ENCODE measurements around the gene SPATA21. TPM values are rescaled to one million over a fixed set of nuclear protein-coding genes. Genes with fewer than 3 reads are reported as not detected.

SPATA21 gene
- polyA plus RNA-seq, 1 donor from 2014 or later, result not detected

- peak overlapping the region; percentile 80 to 93 (median 84) for H3K27ac Mint-ChIP-seq
Observed at GRCh38 chr1:16387201-16388188, 49.7 kb downstream of the SPATA21 start.

GRCh38 chr1:16386454-16387113, 50.6 kb downstream of the SPATA21 start:
- H3K36me3 Mint-ChIP-seq, result peaks cover 3% of the 10 kb centered on the region
- H3K4me3 Mint-ChIP-seq, result peak overlapping the region in 3 of 4 donors; percentile 9 to 90 (median 27)
- H3K9me3 Mint-ChIP-seq, result no peaks in the 10 kb centered on the region
- peaks cover 41 to 64% (median 54%) of the 10 kb centered on the region in 3 donors for H3K4me1 Mint-ChIP-seq
- H3K27ac Mint-ChIP-seq, result peak overlapping the region; percentile 80 to 93 (median 84)
- H3K27me3 Mint-ChIP-seq, result no peaks in the 10 kb centered on the region

More at GRCh38 chr1:16387201-16388188, 49.7 kb downstream of the SPATA21 start:
- Mint-ChIP-seq H3K36me3 (peaks cover 3% of the 10 kb centered on the region), H3K4me3 (peak overlapping the region; percentile 64 to 90 (median 71)), H3K9me3 (no peaks in the 10 kb centered on the region), H3K4me1 (peaks cover 41 to 69% (median 53%) of the 10 kb centered on the region in 3 donors), H3K27me3 (no peaks in the 10 kb centered on the region)

GRCh38 chr1:16385659-16386453, 51.4 kb downstream of the SPATA21 start:
- Mint-ChIP-seq H3K9me3 (no peaks in the 10 kb centered on the region), H3K4me3 (peak overlapping the region in 2 of 4 donors; percentile 15 to 30), H3K27me3 (no peaks in the 10 kb centered on the region), H3K27ac (peak overlapping the region; percentile 54 to 93 (median 84)), H3K36me3 (peaks cover 3% of the 10 kb centered on the region), H3K4me1 (peaks cover 41 to 57% (median 53%) of the 10 kb centered on the region in 3 donors)

GRCh38 chr1:16383888-16384287, 53.3 kb downstream of the SPATA21 start:
- Mint-ChIP-seq H3K27ac (no peak overlapping the region), H3K36me3 (peaks cover 2% of the 10 kb centered on the region), H3K4me3 (peak overlapping the region in 2 of 4 donors; percentile 57 to 86), H3K4me1 (peaks cover 40 to 52% (median 46%) of the 10 kb centered on the region in 3 donors), H3K9me3 (no peaks in the 10 kb centered on the region), H3K27me3 (no peaks in the 10 kb centered on the region)

- H3K4me1 Mint-ChIP-seq, result peaks cover 35 to 50% (median 39%) of the 10 kb centered on the region in 3 donors
- H3K36me3 Mint-ChIP-seq, result peaks cover 2% of the 10 kb centered on the region
- H3K27ac Mint-ChIP-seq, result no peak overlapping the region
- no peaks in the 10 kb centered on the region for H3K9me3 Mint-ChIP-seq
- H3K27me3 Mint-ChIP-seq, result no peaks in the 10 kb centered on the region
- H3K4me3 Mint-ChIP-seq, result no peak overlapping the region
Observed at GRCh38 chr1:16380868-16381267, 56.4 kb downstream of the SPATA21 start.

GRCh38 chr1:16378443-16378842, 58.8 kb downstream of the SPATA21 start:
- Mint-ChIP-seq H3K9me3 (no peaks in the 10 kb centered on the region), H3K27me3 (no peaks in the 10 kb centered on the region), H3K27ac (peak overlapping the region in 1 of 3 donors; percentile 48), H3K4me3 (no peak overlapping the region), H3K4me1 (peaks cover 38 to 50% (median 40%) of the 10 kb centered on the region in 3 donors), H3K36me3 (peaks cover 2% of the 10 kb centered on the region)

- Mint-ChIP-seq H3K9me3 (no peaks in the 10 kb centered on the region), H3K4me3 (peak overlapping the region in 1 of 4 donors; percentile 68), H3K4me1 (peaks cover 47 to 56% (median 49%) of the 10 kb centered on the region in 3 donors), H3K27me3 (no peaks in the 10 kb centered on the region), H3K27ac (peak overlapping the region; percentile 39 to 91 (median 54)), H3K36me3 (peaks cover 2% of the 10 kb centered on the region)
Observed at GRCh38 chr1:16376971-16377370, 60.3 kb downstream of the SPATA21 start.

- Mint-ChIP-seq H3K27ac (peak overlapping the region; percentile 4 to 46 (median 27)), H3K4me1 (peaks cover 47 to 60% (median 56%) of the 10 kb centered on the region in 3 donors), H3K4me3 (peak overlapping the region in 3 of 4 donors; percentile 27 to 63 (median 60)), H3K27me3 (no peaks in the 10 kb centered on the region), H3K36me3 (peaks cover 7% of the 10 kb centered on the region), H3K9me3 (no peaks in the 10 kb centered on the region)
Observed at GRCh38 chr1:16375521-16376340, 61.5 kb downstream of the SPATA21 start.

- H3K27ac Mint-ChIP-seq, result peak overlapping the region; percentile 42 to 77 (median 71)
Observed at GRCh38 chr1:16374266-16374665, 63.0 kb downstream of the SPATA21 start.

GRCh38 chr1:16372535-16373285, 64.5 kb downstream of the SPATA21 start:
- Mint-ChIP-seq H3K27me3 (no peaks in the 10 kb centered on the region), H3K4me1 (peaks cover 59 to 67% (median 62%) of the 10 kb centered on the region in 3 donors), H3K9me3 (no peaks in the 10 kb centered on the region), H3K4me3 (peak overlapping the region in 2 of 4 donors; percentile 61 to 85), H3K27ac (peak overlapping the region in 2 of 3 donors; percentile 63 to 77), H3K36me3 (peaks cover 7% of the 10 kb centered on the region)

More at GRCh38 chr1:16374266-16374665, 63.0 kb downstream of the SPATA21 start:
- no peaks in the 10 kb centered on the region for H3K27me3 Mint-ChIP-seq
- H3K9me3 Mint-ChIP-seq, result no peaks in the 10 kb centered on the region
- H3K36me3 Mint-ChIP-seq, result peaks cover 7% of the 10 kb centered on the region
- peak overlapping the region in 1 of 4 donors; percentile 55 for H3K4me3 Mint-ChIP-seq
- peaks cover 54 to 64% (median 56%) of the 10 kb centered on the region in 3 donors for H3K4me1 Mint-ChIP-seq

GRCh38 chr1:16371725-16372124, 65.5 kb downstream of the SPATA21 start:
- H3K36me3 Mint-ChIP-seq, result peaks cover 7% of the 10 kb centered on the region
- peak overlapping the region in 1 of 3 donors; percentile 77 for H3K27ac Mint-ChIP-seq
- H3K4me1 Mint-ChIP-seq, result peaks cover 54 to 60% (median 56%) of the 10 kb centered on the region in 3 donors
- H3K9me3 Mint-ChIP-seq, result no peaks in the 10 kb centered on the region
- peak overlapping the region in 2 of 4 donors; percentile 84 to 85 for H3K4me3 Mint-ChIP-seq
- no peaks in the 10 kb centered on the region for H3K27me3 Mint-ChIP-seq

GRCh38 chr1:16369821-16370220, 67.4 kb downstream of the SPATA21 start:
- Mint-ChIP-seq H3K4me3 (peak overlapping the region in 2 of 4 donors; percentile 85 to 99), H3K36me3 (peaks cover 7% of the 10 kb centered on the region), H3K4me1 (peaks cover 45 to 48% (median 46%) of the 10 kb centered on the region in 3 donors)

More at GRCh38 chr1:16369821-16370220, 67.4 kb downstream of the SPATA21 start:
- H3K9me3 Mint-ChIP-seq, result no peaks in the 10 kb centered on the region
- no peaks in the 10 kb centered on the region for H3K27me3 Mint-ChIP-seq
- H3K27ac Mint-ChIP-seq, result no peak overlapping the region
